Endothelial cell of umbilical vein (primary cell): Measurements from ENCODE around the gene MED27.
A peak's percentile ranks its signal among the peaks of the same experiment; 100 is the strongest.

Experiments
- CTCF ChIP-seq, 2 donors: IDR thresholded peaks; 1 replicate in 1 of 2; 2 replicates in 1 of 2; pipeline ENCODE4 v1.5.1; 2011; ENCODE audit warnings: low read length in 2 of 2, mild to moderate bottlenecking in 2 of 2, moderate library complexity in 2 of 2, control low read depth in 1 of 2, inconsistent platforms in 1 of 2, low read depth in 1 of 2; ENCODE audit not compliant: insufficient read depth in 1 of 2; ENCODE audit errors: extremely low read depth in 1 of 2
- EZH2 ChIP-seq: IDR thresholded peaks from 2 replicates; pipeline ENCODE4 v1.6.1; 2012; ENCODE audit warnings: borderline replicate concordance, low read depth, mild to moderate bottlenecking, moderate library complexity, low read length, inconsistent platforms; ENCODE audit not compliant: severe bottlenecking
- FOS ChIP-seq: IDR thresholded peaks from 2 replicates; pipeline ENCODE4 v1.6.1; 2011; ENCODE audit warnings: mild to moderate bottlenecking, low read length, moderate library complexity, borderline replicate concordance; ENCODE audit not compliant: insufficient read depth
- GATA2 ChIP-seq: IDR thresholded peaks from 2 replicates; pipeline ENCODE4 v1.7.0; 2011; ENCODE audit warnings: low read depth, mild to moderate bottlenecking, moderate library complexity, mixed read lengths, low read length; ENCODE audit not compliant: insufficient read length, insufficient read depth
- JUN ChIP-seq: IDR thresholded peaks from 2 replicates; pipeline ENCODE4 v1.6.1; 2011; ENCODE audit warnings: borderline replicate concordance, low read depth; ENCODE audit not compliant: insufficient read length, insufficient read depth
- MAX ChIP-seq: IDR thresholded peaks from 2 replicates; pipeline ENCODE4 v1.6.1; 2011; ENCODE audit not compliant: insufficient read depth, insufficient read length
- MYC ChIP-seq: IDR thresholded peaks from one replicate; pipeline ENCODE4 v1.6.1; 2011; ENCODE audit warnings: mild to moderate bottlenecking, low read depth, low read length
- POLR2A ChIP-seq: IDR thresholded peaks from 2 replicates; pipeline ENCODE4 v1.6.1; 2012; ENCODE audit warnings: low read depth, mild to moderate bottlenecking, control low read depth, low read length
- POLR2AphosphoS5 ChIP-seq: IDR thresholded peaks from 2 replicates; pipeline ENCODE4 v1.6.1; 2012; ENCODE audit warnings: low read depth, mild to moderate bottlenecking, control low read depth, low read length, moderate library complexity; ENCODE audit not compliant: insufficient read depth

DNA sequence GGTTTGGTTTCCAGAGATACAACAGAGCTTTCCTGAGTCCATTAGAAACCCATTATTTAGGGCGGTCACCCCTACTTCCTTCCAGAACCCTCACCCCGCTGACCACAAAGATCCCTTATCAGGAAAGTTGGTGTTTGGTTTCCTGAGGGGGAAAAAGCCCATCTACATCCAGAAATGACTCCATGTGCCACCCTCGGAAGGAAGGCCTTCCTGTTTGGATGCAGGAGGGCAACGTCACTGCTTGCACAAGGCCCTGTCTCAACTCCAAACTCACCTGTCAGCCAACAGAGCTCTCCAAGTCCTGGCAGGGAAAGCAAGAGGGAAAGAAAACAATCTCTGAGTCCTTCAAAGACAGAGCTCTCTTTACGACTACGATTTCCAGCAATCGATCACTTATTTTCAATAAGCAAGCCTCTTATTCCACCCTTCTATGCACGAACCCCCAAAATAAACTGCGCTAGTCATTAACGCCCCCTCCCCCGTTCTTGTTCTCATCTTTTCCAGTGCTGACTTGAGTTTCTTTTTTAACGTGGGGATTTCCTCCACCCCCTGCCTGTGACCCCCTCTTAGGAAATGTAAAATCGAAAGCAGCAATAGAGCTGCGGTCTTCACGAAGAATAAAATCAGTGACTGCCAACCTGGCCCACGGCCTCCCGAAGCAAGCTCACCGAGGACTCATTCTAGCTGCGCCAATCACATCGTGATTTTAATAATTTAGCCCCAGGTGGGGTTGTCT is 46.4 kb upstream of the MED27 start:
- no peak for TF ChIP-seq CTCF (IDR thresholded peaks at IDR 0.05; ENCODE audit: extremely low read depth in 1 of 2, insufficient read depth in 1 of 2, low read depth in 1 of 2, low read length in 2 of 2)
- TF ChIP-seq EZH2: no peak
- no peak for TF ChIP-seq POLR2A
- no peak for TF ChIP-seq MYC
- no peak for TF ChIP-seq POLR2AphosphoS5
- no peak for TF ChIP-seq FOS
- TF ChIP-seq MAX: no peak
- peak; percentile 85 for TF ChIP-seq GATA2
- TF ChIP-seq JUN: no peak
